Suprapubic skin (tissue), 4 donors: Measurements from ENCODE around the gene PDIA6.

Source experiments
- POLR2A ChIP-seq, 2 donors: fragments of 450-650 bp; IDR thresholded peaks; one replicate each; pipeline ENCODE4 v1.6.1; 2017; ENCODE audit warnings: antibody characterized with exemption in 2 of 2, mild to moderate bottlenecking in 2 of 2, moderate library complexity in 2 of 2
- POLR2AphosphoS5 ChIP-seq, 3 donors: sonication (generic); formaldehyde crosslinking; IDR thresholded peaks; one replicate each; pipeline ENCODE4 v1.6.1; 2017; ENCODE audit warnings: antibody characterized with exemption in 3 of 3

GRCh38 chr2:10830203-10830602 lies 17.6 kb upstream of the PDIA6 start:
- TF ChIP-seq POLR2AphosphoS5 (IDR thresholded peaks at IDR 0.05) (no peak), POLR2A (IDR thresholded peaks at IDR 0.05) (no peak)
